Ovary (tissue), 3 donors: ENCODE results near the gene GTF2F1.
"Not testable (repeated sequence)": the region's sequence is repeated elsewhere in the genome, so short reads cannot be mapped to it uniquely, and the experiment has no call there.

Experiments
- CTCF ChIP-seq, 3 donors: fragments of 450-650 bp in 2 of 3; fragments of 200-600 bp in 1 of 3; IDR thresholded peaks; one replicate each; pipeline versions ENCODE4 v1.5.1 to v1.8.0; 2016 to 2022; ENCODE audit warnings: antibody characterized with exemption in 3 of 3, mild to moderate bottlenecking in 1 of 3
- EP300 ChIP-seq: sonication (generic); formaldehyde crosslinking; IDR thresholded peaks from one replicate; pipeline ENCODE4 v1.6.1; 2017; ENCODE audit warnings: antibody characterized with exemption
- POLR2A ChIP-seq: fragments of 450-650 bp; IDR thresholded peaks from one replicate; pipeline ENCODE4 v1.6.1; 2017; ENCODE audit warnings: antibody characterized with exemption, mild to moderate bottlenecking, moderate library complexity
- donor health status: DM: no; HTN: no; CAD: no.

DNA sequence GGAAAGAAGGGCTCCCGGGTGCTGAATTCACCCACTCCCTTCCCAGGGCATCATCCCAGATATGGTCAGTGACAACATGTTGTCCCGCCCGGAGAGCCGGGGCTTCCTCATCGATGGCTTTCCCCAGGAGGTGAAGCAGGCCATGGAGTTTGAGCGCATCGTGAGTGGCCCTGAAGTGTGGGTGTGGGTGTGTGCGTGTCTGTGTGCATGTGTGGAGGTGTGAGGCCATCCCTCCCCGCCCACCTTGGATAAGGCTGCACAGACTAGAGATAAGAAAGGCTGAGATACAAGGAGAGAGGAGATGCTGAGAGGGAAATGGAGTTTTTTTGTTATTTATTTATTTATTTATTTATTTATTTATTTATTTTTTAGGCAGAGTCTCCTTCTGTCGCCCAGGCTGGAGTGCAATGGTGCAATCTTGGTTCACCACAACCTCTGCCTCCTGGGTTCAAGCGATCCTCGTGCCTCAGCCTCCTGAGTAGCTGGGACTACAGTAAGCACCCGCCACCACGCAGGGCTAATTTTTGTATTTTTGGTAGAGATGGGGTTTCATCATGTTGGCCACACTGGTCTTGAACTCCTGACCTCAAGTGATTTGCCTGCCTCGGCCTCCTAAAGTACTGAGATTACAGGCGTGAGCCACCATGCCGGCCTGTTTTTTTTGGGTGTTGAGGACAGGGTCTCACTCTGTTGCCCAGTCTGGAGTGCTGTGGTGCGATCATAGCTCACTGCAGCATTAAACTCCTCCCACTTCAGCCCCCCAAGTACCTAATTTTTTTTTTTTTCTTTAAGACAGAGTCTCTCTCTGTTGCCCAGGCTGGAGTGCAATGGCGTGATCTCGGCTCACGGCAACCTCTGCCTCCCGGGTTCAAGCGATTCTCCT lies 7.3 kb upstream of the GTF2F1 start:
- not testable (repeated sequence) for TF ChIP-seq EP300; CTCF (IDR thresholded peaks at IDR 0.05); POLR2A
